AG04449 (cell line): ENCODE data around the gene CALR.

ENCODE experiments used
- CTCF ChIA-PET: fragments of 350-600 bp; formaldehyde crosslinking; extraction: SDS; loops from one replicate; lab custom pipeline; 2021; ENCODE audit warnings: antibody characterized with exemption; lab: Yijun Ruan, JAX
- POLR2A ChIA-PET: fragments of 400-600, 350-600 bp; formaldehyde crosslinking; extraction: SDS; loops from one replicate; lab custom pipeline; 2020; ENCODE audit warnings: antibody characterized with exemption, inconsistent platforms; lab: Yijun Ruan, JAX
- DNase-seq: peaks from one replicate; pipeline ENCODE4 v3.0.0-alpha.2; 2010; ENCODE audit warnings: low read depth, low spot score
- H3K4me3 ChIP-seq: 2 replicates; pipeline ENCODE4 v1.5.1; 2011; ENCODE audit warnings: low read depth, mild to moderate bottlenecking, control low read depth, low read length
- CTCF ChIP-seq: IDR thresholded peaks from one replicate; pipeline ENCODE4 v1.5.1; 2011; ENCODE audit warnings: mild to moderate bottlenecking, moderate library complexity, low read length, control low read depth, inconsistent platforms; ENCODE audit not compliant: insufficient read depth; ENCODE audit errors: missing control alignments

The CALR gene

GRCh38 chr19:12992729-12993128 lies 54.3 kb downstream of the CALR start:
- DNase-seq: no peak
- ChIA-PET CTCF (interaction anchor here (0.7 to 3.9 kb wide), 6 partner anchors 8 to 102 kb away, joined by 3 to 19 read pairs (median 5); no protein-coding TSS in a partner anchor), POLR2A (no interaction called here)
- no peak overlapping the region for H3K4me3 ChIP-seq
- TF ChIP-seq CTCF: no peak

GRCh38 chr19:12993562-12993961 lies 55.2 kb downstream of the CALR start:
- TF ChIP-seq CTCF: no peak
- no peak overlapping the region for H3K4me3 ChIP-seq
- DNase-seq: no peak
- POLR2A ChIA-PET: no interaction called here
- CTCF ChIA-PET: interaction anchor here (1.3 to 3.9 kb wide), 5 partner anchors 11 to 101 kb away, joined by 3 to 19 read pairs (median 7); no protein-coding TSS in a partner anchor
